HUES6 (cell line): ENCODE measurements around the gene KLF14.

Experiments used
- H3K27ac ChIP-seq: 2 replicates; pipeline ENCODE4 v1.7.0; 2013; ENCODE audit warnings: low read depth, mild to moderate bottlenecking, low read length, inconsistent platforms
- H3K27me3 ChIP-seq: 2 replicates; pipeline ENCODE4 v1.6.1; 2013; ENCODE audit warnings: low read length; ENCODE audit not compliant: control insufficient read depth, insufficient read depth
- H3K36me3 ChIP-seq: 2 replicates; pipeline ENCODE4 v1.6.1; 2013; ENCODE audit warnings: low read length; ENCODE audit not compliant: control insufficient read depth, insufficient read depth
- H3K4me1 ChIP-seq: 2 replicates; pipeline ENCODE4 v1.6.1; 2013; ENCODE audit warnings: low read length; ENCODE audit not compliant: control insufficient read depth, insufficient read depth
- H3K4me3 ChIP-seq: 2 replicates; pipeline ENCODE4 v1.5.1; 2013; ENCODE audit warnings: low read depth, low read length
- H3K9ac ChIP-seq: one replicate; pipeline ENCODE4 v1.6.1; 2013; ENCODE audit warnings: mild to moderate bottlenecking, low read length
- H3K9me3 ChIP-seq: 2 replicates; pipeline ENCODE4 v1.6.1; 2013; ENCODE audit warnings: low read depth, low read length; ENCODE audit not compliant: control insufficient read depth, insufficient read depth

The KLF14 gene

DNA sequence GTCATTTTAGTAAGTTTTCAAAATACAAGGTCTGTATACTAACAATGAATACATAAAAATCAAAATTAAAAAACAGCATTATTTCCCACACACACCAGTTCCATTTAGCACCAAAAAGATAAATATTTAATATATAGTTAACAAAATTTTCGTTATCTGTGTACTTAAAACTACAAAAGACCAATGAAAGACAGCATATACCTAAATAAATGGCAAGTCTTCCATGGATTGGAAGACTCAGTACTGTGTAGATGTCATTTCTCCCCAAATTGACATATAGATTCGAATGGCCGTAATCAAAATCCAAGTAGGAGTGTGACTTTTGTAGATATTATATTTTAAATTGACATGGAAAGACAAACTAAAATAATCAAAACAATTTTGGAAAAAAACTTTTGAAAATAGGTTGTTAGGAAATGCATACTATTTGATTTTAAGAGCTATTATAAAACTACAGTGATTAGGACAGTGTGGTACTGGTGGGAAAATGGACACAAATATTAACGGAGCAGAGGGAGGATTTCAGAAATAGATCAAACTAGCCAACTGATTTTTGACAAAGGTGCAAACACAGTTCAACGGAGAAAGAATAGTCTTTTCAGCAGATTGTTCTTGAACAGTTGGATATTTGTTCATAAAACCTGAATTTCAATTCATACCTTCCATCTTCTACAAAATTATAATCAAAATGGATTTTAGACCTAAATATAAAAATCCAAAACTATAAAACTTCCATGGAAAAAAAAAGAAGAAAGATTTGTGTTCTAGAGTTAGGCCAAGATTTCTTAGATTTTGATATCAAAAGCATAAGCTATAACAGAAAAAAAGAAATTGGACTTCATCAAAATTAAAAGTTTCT is 14.8 kb upstream of the KLF14 start:
- Histone ChIP-seq H3K27me3 (no peaks in the 10 kb centered on the region; the same call in 1 of the 2 replicates), H3K9ac (no peak overlapping the region), H3K9me3 (no peaks in the 10 kb centered on the region), H3K4me3 (no peak overlapping the region), H3K27ac (no peak overlapping the region), H3K36me3 (no peaks in the 10 kb centered on the region), H3K4me1 (no peaks in the 10 kb centered on the region)

DNA sequence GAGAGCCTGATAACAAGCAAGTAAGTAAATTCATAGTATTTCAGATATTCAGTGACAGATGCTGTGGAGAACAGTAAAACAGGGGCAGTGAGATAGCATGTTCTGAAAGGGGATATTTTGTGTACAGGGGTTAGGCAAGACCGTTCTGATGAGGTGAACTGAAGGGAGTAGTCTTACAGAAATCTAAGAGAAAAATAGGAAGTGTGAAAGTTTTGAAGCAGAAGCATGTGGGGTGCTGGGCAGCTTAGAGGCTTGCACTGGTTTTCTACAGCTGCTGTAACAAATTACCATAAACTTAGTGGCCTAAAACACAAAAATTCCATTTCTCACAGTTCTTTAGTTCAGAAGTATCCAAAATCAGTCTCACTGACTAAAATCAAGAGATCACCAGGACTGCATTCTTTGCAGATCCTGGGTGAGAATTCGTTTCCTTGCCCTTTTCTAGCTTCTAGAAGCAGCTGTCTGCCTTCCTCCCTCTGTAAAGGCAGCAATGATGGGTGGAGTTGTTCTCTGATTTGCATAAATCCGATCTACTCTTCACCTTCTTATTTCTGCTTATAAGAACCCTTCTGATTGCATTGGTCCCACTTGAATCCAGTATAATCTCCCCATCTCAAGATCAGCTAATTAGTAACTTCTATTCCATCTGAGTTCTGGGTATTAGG is 7.5 kb upstream of the KLF14 start:
- no peak overlapping the region for H3K27ac ChIP-seq
- peaks cover 6% of the 10 kb centered on the region; the same call in 1 of the 2 replicates for H3K4me1 ChIP-seq
- H3K36me3 ChIP-seq, result no peaks in the 10 kb centered on the region
- peaks cover 41% of the 10 kb centered on the region for H3K27me3 ChIP-seq
- H3K4me3 ChIP-seq, result no peak overlapping the region
- H3K9ac ChIP-seq, result no peak overlapping the region
- H3K9me3 ChIP-seq, result no peaks in the 10 kb centered on the region

DNA sequence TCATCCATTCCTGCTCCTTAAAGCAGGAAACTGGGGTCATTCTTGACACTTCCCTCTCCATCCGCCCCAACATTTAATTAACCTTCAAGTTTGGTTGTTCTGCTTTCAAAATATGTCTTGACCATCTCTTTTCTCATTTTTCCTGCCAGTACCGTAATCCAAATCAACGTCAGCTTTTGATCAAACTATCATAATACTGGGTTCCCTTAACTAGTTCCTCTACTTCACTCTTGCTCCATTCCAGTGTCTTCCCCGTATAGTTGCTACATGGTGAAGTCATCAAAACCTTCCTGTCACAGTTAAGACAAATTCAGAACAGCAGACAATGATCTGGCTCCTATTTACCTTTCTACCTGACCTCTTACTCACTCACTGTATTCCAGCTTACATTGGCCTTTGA is 6.6 kb upstream of the KLF14 start:
- Histone ChIP-seq H3K4me1 (peaks cover 6% of the 10 kb centered on the region; the same call in 1 of the 2 replicates), H3K27ac (no peak overlapping the region), H3K9ac (no peak overlapping the region), H3K4me3 (no peak overlapping the region), H3K36me3 (no peaks in the 10 kb centered on the region), H3K27me3 (peaks cover 50% of the 10 kb centered on the region), H3K9me3 (no peaks in the 10 kb centered on the region)

GRCh38 chr7:130736298-130736900 is 2.4 kb upstream of the KLF14 start:
- Histone ChIP-seq H3K36me3 (no peaks in the 10 kb centered on the region), H3K4me3 (no peak overlapping the region), H3K4me1 (peaks cover 2% of the 10 kb centered on the region; the same call in 1 of the 2 replicates), H3K9ac (no peak overlapping the region), H3K27ac (no peak overlapping the region), H3K27me3 (peaks cover 84% of the 10 kb centered on the region), H3K9me3 (peaks cover 12% of the 10 kb centered on the region)

GRCh38 chr7:130734815-130735716 is 1.1 kb upstream of the KLF14 start:
- Histone ChIP-seq H3K9me3 (peaks cover 12% of the 10 kb centered on the region), H3K27me3 (peaks cover 96% of the 10 kb centered on the region), H3K27ac (no peak overlapping the region), H3K4me1 (no peaks in the 10 kb centered on the region), H3K9ac (no peak overlapping the region), H3K36me3 (no peaks in the 10 kb centered on the region), H3K4me3 (peak overlapping the region; percentile 62)

DNA sequence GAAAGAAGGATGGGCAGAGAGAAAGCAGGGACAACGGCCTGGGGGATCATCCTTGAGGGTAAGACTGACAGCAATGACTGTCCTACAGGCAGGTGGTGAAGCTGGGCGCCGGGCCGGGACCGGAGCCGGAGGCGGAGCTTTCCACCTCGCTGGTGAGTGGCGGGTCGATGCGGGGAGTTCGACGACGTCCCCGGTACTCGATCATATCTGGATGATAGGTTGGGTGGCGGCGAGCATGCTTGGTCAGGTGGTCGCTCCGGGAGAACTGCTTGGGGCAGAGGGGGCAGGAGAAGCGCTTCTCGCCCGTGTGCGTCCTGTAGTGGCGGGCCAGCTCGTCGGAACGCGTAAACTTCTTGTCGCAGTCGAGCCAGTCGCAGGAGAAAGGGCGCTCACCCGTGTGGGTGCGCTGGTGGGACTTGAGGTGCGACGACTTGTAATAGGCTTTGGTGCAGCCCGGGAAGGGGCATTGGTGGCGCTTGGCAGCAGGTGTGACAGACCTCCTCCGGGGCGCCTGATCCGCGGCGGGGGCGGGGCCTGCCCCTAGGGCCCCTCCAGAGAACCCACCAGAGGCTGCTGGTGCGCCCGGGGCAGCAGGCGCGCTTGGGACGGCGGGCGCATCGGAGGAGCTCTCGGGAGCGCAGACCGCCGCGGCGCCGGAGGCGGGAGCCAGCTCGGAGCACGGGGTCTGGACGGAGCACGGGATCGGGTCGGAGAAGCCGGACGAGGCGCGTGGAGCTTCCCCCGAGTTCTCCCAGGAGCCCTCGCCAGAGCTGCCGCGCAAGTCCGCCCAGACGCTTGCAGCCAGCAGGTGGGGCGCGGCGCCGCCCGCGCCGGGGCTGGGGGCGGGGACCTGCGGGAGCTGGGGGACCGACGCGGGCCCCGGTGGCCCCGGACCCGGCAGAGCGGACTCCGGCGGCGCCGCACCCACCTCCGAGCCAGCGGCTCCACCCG is 752 bp downstream of the KLF14 start:
- no peak overlapping the region for H3K9ac ChIP-seq
- no peak overlapping the region for H3K27ac ChIP-seq
- peaks cover 99% of the 10 kb centered on the region for H3K27me3 ChIP-seq
- no peaks in the 10 kb centered on the region for H3K36me3 ChIP-seq
- no peaks in the 10 kb centered on the region for H3K4me1 ChIP-seq
- H3K4me3 ChIP-seq, result peak overlapping the region; percentile 62
- H3K9me3 ChIP-seq, result peaks cover 12% of the 10 kb centered on the region

DNA sequence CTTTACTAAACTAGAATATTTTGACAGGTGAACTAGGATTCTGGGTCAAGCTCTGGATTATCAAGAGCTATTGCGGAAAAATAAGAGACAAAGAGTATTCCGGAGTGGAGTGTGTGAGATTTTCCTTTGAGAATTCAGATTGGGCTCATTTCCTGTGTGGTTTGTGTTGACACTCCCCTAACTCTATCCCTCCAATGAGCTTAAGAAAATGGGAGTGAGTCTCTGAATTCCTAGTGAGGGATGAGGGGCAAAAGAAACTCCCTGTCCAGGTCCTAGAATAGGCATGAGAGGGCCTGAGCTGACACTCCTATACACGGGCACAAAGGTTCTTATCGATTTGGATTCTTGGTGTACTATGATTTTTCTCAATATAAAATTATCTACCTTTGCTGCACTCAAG is 10.2 kb downstream of the KLF14 start:
- Histone ChIP-seq H3K4me3 (no peak overlapping the region), H3K9ac (no peak overlapping the region)

GRCh38 chr7:130721486-130722277 is 12.3 kb downstream of the KLF14 start:
- no peaks in the 10 kb centered on the region for H3K27me3 ChIP-seq
- H3K9ac ChIP-seq, result no peak overlapping the region
- H3K36me3 ChIP-seq, result no peaks in the 10 kb centered on the region
- no peaks in the 10 kb centered on the region for H3K9me3 ChIP-seq
- peaks cover 5% of the 10 kb centered on the region for H3K4me1 ChIP-seq
- no peak overlapping the region for H3K27ac ChIP-seq
- no peak overlapping the region for H3K4me3 ChIP-seq

More for the DNA sequence above, 10.2 kb downstream of the KLF14 start:
- peaks cover 5% of the 10 kb centered on the region for H3K4me1 ChIP-seq
- H3K27ac ChIP-seq, result no peak overlapping the region
- no peaks in the 10 kb centered on the region for H3K9me3 ChIP-seq
- H3K36me3 ChIP-seq, result no peaks in the 10 kb centered on the region
- peaks cover 6% of the 10 kb centered on the region for H3K27me3 ChIP-seq

GRCh38 chr7:130719541-130719940 is 14.5 kb downstream of the KLF14 start:
- H3K9ac ChIP-seq, result no peak overlapping the region
- no peaks in the 10 kb centered on the region for H3K9me3 ChIP-seq
- no peak overlapping the region for H3K4me3 ChIP-seq
- peaks cover 5% of the 10 kb centered on the region for H3K4me1 ChIP-seq
- no peaks in the 10 kb centered on the region for H3K27me3 ChIP-seq
- no peak overlapping the region for H3K27ac ChIP-seq
- H3K36me3 ChIP-seq, result no peaks in the 10 kb centered on the region
